Right renal pelvis (tissue), 4 donors: Measurements from ENCODE around the gene GPR25. TPM values are rescaled to one million over a fixed set of nuclear protein-coding genes. Genes with fewer than 3 reads are reported as not detected.
"Not testable (repeated sequence)": the region's sequence is repeated elsewhere in the genome, so short reads cannot be mapped to it uniquely, and the experiment has no call there.

Experiments used
- DNase-seq, 4 donors: peaks; one replicate each; pipeline ENCODE4 v3.0.0-alpha.2; 2013; ENCODE audit warnings: low read depth in 4 of 4, low spot score in 3 of 4, missing footprints in 1 of 4
- polyA plus RNA-seq, 4 donors: library from polyadenylated mRNA; unstranded; fragments of 120-200 nt; gene quantifications; one replicate each; pipeline ENCODE4 v1.2.1, GENCODE V29; 2013; ENCODE audit not compliant: insufficient read length in 4 of 4

GPR25 gene
- polyA plus RNA-seq, 4 donors: not detected

GRCh38 chr1:200911361-200911760, 38.6 kb downstream of the GPR25 start:
- no peak for DNase-seq

GRCh38 chr1:200911936-200912335, 39.2 kb downstream of the GPR25 start:
- DNase-seq: not testable (repeated sequence)

GRCh38 chr1:200912737-200913407, 40.1 kb downstream of the GPR25 start:
- DNase-seq: no peak

- no peak for DNase-seq
Measured at GRCh38 chr1:200916152-200916551, 43.4 kb downstream of the GPR25 start.

- DNase-seq: no peak
Measured at GRCh38 chr1:200916681-200917080, 43.9 kb downstream of the GPR25 start.

- DNase-seq: no peak
Measured at GRCh38 chr1:200917291-200917817, 44.6 kb downstream of the GPR25 start.

- no peak for DNase-seq
Measured at GRCh38 chr1:200918006-200918405, 45.2 kb downstream of the GPR25 start.

- no peak for DNase-seq
Measured at GRCh38 chr1:200919386-200919785, 46.6 kb downstream of the GPR25 start.

- no peak for DNase-seq
Measured at GRCh38 chr1:200921571-200922110, 48.9 kb downstream of the GPR25 start.

GRCh38 chr1:200922406-200922805, 49.6 kb downstream of the GPR25 start:
- no peak for DNase-seq

GRCh38 chr1:200923601-200924000, 50.8 kb downstream of the GPR25 start:
- DNase-seq: no peak

Other genes with a start within 250 kb of the GPR25 start
- 10 to 100 TPM; 22.3 to 34.8 (median 31.4) TPM for gene DDX59, start 203.1 kb upstream of the GPR25 start, polyA plus RNA-seq
- gene CAMSAP2, start 134.1 kb upstream of the GPR25 start, polyA plus RNA-seq: 10 to 100 TPM; 35.7 to 48.8 (median 43.4) TPM
- 10 to 100 TPM; 36.0 to 41.8 (median 38.6) TPM for gene INAVA, start 21.9 kb downstream of the GPR25 start, polyA plus RNA-seq
- gene KIF21B, start 150.7 kb downstream of the GPR25 start, polyA plus RNA-seq: 1 to 10 TPM; 2.2 to 3.0 (median 2.4) TPM
- gene CACNA1S, start 239.4 kb downstream of the GPR25 start, polyA plus RNA-seq: under 1 TPM; 0.37 to 0.51 (median 0.45) TPM